ENCODE results near the gene ZDHHC24.

ZDHHC24 gene

DNA sequence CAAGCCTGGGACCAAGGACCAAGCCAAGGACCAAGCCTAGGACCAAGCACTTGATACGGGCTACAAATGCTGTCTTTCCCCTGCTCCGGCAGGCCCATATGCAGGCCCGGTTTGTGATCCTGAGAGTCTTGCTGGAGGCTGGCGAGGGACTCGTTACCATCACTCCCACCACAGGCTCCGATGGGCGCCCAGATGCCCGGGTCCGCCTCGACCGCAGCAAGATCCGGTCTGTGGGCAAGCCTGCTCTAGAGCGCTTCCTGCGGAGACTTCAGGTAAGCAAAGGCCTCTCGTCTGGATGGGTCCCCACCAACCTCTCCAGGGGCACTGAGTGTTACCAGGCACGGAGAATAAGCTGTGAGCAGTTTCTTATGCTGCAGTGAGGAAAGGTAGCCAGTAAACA is 48.6 kb downstream of the ZDHHC24 start:
- no peak for DNase-seq (ENCODE audit: low read depth in 3 of 3)

DNA sequence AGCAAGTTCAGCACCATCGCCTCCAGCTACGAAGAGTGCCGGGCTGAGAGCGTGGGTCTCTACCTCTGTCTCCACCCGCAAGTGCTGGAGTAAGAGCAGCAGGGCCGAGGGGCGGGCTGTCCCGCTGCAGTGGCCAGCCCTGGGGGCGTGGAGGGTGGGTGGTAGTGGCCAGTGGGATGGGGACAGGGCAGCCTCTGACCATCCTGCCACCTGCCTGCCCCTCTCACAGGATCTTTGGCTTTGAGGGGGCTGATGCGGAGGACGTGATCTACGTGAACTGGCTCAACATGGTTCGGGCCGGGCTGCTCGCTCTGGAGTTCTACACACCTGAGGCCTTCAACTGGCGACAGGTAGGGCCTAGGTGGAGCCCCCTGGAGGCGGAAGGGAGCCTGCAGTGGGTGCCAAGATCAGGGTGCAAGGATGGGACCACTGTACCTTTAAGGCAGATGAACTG is 50.4 kb downstream of the ZDHHC24 start:
- no peak for DNase-seq (ENCODE audit: low read depth in 3 of 3)

- no peak for DNase-seq (ENCODE audit: low read depth in 3 of 3)
Measured at GRCh38 chr11:66494935-66495334, 50.9 kb downstream of the ZDHHC24 start.

DNA sequence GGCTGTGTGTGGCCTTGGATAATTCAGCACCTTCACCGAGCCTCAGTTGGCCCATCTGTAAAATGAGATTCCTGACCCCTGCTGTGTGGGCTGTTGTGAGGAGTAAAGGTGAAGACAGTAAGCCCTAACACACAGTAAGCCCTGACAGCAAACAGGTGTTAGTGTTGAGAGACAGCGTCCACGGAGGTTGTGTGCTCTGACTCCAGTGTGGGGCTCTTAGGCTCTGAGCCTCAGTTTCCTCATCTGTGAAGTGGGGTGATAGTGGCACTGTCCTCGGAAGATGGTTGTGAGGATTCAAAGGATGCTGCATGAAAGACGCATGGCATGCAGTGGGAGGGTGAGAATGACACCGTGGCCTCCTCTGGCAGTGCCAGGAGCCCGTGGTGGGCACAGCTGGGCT is 51.4 kb downstream of the ZDHHC24 start:
- no peak for DNase-seq (ENCODE audit: low read depth in 3 of 3)

DNA sequence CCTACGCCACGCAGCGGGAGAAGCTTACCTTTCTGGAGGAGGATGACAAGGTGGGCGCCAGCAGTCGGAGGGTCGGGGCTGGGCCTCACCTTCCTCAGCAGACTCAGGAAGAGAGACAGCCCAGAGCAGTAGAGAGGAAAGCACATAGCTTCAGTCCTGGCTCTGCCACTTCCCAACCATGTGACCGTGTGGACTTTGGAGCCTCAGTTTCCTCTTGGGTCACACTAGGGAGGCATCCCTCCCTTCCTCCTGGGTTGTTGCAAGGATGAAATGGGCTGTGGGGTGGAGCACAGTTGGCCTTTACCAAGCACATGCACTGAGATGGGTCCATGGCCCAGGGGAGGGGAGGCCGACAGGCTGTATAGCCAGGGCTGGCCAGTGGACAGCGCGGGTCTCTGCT is 52.7 kb downstream of the ZDHHC24 start:
- DNase-seq (ENCODE audit: low read depth in 3 of 3) = no peak

GRCh38 chr11:66492161-66492865 is 53.5 kb downstream of the ZDHHC24 start:
- DNase-seq (ENCODE audit: low read depth in 3 of 3) = no peak

- no peak for DNase-seq (ENCODE audit: low read depth in 3 of 3)
Measured at GRCh38 chr11:66491315-66491935, 54.4 kb downstream of the ZDHHC24 start.

DNA sequence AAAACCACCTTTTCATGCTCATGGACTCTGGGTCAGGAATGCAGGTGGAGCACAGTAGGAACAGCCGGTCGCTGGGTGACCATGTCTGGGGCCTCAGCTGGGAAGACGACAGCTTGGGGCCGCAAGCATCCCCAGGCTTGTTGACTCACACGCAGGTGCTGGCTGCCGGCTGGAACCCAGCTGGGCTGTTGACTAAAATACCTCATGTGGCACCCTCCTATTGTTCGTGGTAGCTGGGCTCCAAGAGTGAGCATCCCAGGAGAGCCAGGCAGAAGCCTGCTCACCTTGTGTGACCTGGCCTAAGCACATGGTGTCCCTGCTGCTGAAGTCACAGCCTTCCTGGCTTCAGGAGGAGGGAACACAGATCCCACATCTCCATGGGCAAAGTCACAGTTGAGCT is 56.2 kb downstream of the ZDHHC24 start:
- no peak for DNase-seq (ENCODE audit: low read depth in 3 of 3)

DNA sequence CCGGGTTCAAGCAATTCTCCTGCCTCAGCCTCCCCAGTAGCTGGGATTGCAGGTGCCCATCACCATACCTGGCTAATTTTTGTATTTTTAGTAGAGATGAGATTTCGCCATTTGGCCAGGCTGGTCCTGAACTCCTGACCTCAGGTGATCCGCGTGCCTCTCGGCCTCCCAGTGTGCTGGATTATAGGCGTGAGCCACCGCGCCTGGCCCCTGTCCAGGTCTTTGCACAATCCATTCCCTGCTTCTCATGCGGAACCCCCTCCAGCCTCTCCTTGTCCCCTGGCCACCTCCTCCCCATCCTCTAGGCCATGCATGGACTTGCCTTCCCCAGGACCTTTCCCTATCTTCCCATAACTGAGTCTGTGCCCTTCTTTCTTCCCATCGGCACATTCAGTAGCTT is 56.9 kb downstream of the ZDHHC24 start:
- DNase-seq (ENCODE audit: low read depth in 3 of 3) = no peak

DNA sequence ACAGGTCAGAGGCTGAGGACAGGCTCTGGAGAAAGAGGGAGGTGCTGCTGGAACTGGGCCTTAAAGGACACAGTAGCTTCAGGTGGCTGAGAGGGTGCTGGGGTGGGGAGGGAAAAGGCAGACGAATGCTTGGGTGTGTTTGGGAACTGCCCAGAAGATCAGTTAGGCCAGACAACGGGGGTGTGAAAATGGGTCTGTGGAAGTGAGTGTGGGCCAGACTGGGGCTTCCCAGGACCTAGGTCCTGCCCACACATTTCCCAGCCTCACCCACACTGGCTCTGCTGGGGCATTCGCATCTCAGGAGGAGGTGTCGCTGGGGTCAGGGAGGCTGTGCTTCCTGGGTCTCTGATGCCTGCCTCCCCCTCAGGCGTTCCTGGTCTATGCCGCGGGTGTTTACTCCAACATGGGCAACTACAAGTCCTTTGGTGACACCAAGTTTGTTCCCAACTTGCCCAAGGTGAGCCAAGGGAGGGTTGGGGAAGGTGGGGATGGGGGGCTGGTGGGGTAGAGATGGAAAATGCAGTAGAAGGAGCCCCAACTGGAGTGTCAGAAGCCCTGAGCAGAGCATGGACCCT is 61.0 kb downstream of the ZDHHC24 start:
- DNase-seq (ENCODE audit: low read depth in 3 of 3) = no peak

- DNase-seq (ENCODE audit: low read depth in 3 of 3) = peak; percentile 86 to 90 (median 88)
Measured at GRCh38 chr11:66480117-66480938, 65.5 kb downstream of the ZDHHC24 start, which contains the start of gene DPP3. DPP3 (plus strand) TSS chr11:66480434; CDS start chr11:66482201, 1,767 bp downstream.

- no peak for DNase-seq (ENCODE audit: low read depth in 3 of 3)
Measured at GRCh38 chr11:66479394-66480116, 66.3 kb downstream of the ZDHHC24 start.

DNA sequence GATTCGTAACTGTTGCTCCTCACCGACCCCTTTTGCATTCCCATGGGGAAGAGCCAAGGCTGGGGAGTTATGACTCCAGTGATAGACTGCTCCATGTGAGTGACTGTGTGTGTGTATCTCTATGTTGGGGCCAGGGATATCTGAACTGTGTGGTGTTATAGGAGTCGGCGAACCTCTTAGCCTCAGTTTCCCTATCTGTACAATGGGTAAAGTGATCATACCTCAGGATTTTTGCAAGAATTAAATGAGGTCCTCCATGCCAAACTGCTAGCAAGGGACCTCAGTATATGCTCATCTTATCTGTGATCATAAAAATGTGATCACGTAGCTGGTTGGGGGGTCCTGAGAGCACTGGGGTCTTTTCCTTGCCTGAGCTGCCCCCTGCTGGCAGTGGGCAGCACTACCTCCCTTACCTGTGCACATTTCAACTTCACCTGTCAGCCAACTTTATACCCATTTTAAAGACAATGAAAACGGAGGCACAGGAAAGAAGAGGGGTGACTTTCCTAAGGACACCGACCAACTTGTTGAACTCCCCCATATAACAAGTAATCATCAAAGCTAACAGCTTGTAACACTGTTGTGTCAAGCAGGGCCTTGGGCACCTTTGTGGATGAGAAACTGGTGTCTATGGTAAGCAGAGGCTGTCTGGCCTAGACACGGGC is 67.0 kb downstream of the ZDHHC24 start:
- DNase-seq (ENCODE audit: low read depth in 3 of 3) = no peak

GRCh38 chr11:66477263-66478201 is 68.3 kb downstream of the ZDHHC24 start:
- DNase-seq (ENCODE audit: low read depth in 3 of 3) = no peak

GRCh38 chr11:66476841-66477251 is 69.0 kb downstream of the ZDHHC24 start:
- DNase-seq (ENCODE audit: low read depth in 3 of 3) = no peak

- DNase-seq (ENCODE audit: low read depth in 3 of 3) = no peak
Measured at GRCh38 chr11:66476173-66476840, 69.5 kb downstream of the ZDHHC24 start.

DNA sequence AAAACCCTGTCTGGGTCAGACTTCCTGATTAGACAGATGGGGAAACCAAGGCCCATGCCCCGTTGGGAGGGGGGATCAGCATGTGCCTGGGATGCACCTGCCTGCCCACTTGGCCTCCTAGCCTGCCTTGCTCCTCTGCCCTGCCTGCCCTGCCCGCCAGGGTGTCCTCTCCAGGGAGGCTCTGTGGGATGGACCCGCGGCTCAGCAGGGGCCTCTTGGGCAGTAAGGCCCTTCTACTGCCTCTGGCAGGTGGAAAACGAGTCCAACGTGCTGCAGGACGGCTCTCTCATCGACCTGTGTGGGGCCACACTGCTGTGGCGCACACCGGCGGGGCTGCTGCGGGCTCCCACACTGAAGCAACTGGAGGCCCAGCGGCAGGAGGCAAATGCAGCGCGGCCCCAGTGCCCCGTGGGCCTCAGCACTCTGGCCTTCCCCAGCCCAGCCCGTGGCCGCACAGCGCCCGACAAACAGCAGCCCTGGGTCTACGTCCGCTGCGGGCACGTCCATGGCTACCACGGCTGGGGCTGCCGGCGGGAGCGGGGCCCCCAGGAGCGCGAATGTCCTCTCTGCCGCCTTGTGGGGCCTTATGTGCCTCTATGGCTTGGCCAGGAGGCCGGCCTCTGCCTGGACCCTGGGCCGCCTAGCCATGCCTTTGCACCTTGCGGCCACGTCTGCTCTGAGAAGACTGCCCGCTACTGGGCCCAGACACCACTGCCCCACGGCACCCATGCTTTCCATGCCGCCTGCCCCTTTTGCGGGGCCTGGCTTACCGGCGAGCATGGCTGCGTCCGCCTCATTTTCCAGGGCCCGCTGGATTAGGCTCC is 70.3 kb downstream of the ZDHHC24 start:
- DNase-seq (ENCODE audit: low read depth in 3 of 3) = no peak
